IPS-20b (cell line): Measurements from ENCODE around the gene PGBD5.
A peak's percentile ranks its signal among the peaks of the same experiment; 100 is the strongest.

ENCODE experiments used
- H3K27ac ChIP-seq: one replicate; pipeline ENCODE4 v1.5.1; 2013; ENCODE audit warnings: low read length
- H3K27me3 ChIP-seq: 2 replicates; pipeline ENCODE4 v1.6.1; 2013; ENCODE audit warnings: mild to moderate bottlenecking, low read length, inconsistent platforms; ENCODE audit not compliant: insufficient read depth
- H3K36me3 ChIP-seq: 2 replicates; pipeline ENCODE4 v1.6.1; 2013; ENCODE audit warnings: low read depth, mild to moderate bottlenecking, inconsistent platforms, low read length, moderate library complexity; ENCODE audit not compliant: insufficient read depth
- H3K4me1 ChIP-seq: 2 replicates; pipeline ENCODE4 v1.6.1; 2013; ENCODE audit warnings: mild to moderate bottlenecking, control low read depth, inconsistent platforms, low read length, moderate library complexity; ENCODE audit not compliant: insufficient read depth
- H3K4me3 ChIP-seq: 2 replicates; pipeline ENCODE4 v1.5.1; 2013; ENCODE audit warnings: mild to moderate bottlenecking, low read length, inconsistent platforms
- H3K9ac ChIP-seq: 2 replicates; pipeline ENCODE4 v1.6.1; 2013; ENCODE audit warnings: low read depth, mild to moderate bottlenecking, inconsistent platforms, low read length, moderate library complexity
- H3K9me3 ChIP-seq: 2 replicates; pipeline ENCODE4 v1.6.1; 2013; ENCODE audit warnings: mild to moderate bottlenecking, low read depth, low read length, inconsistent platforms; ENCODE audit not compliant: insufficient read depth

PGBD5 gene

GRCh38 chr1:230453377-230453776 is 27.2 kb upstream of the PGBD5 start:
- Histone ChIP-seq H3K9me3 (no peaks in the 10 kb centered on the region), H3K27me3 (no peaks in the 10 kb centered on the region), H3K36me3 (no peaks in the 10 kb centered on the region), H3K9ac (no peak overlapping the region), H3K4me3 (no peak overlapping the region), H3K4me1 (0 out of 2 replicates have a peak, but pooled peaks cover under 1% of the 10 kb centered on the region), H3K27ac (no peak overlapping the region)

- H3K4me3 ChIP-seq = no peak overlapping the region
- no peak overlapping the region for H3K9ac ChIP-seq
- no peak overlapping the region for H3K27ac ChIP-seq
- H3K9me3 ChIP-seq = peaks cover 7% of the 10 kb centered on the region; the same call in 1 of the 2 replicates
- H3K36me3 ChIP-seq = no peaks in the 10 kb centered on the region
- H3K27me3 ChIP-seq = no peaks in the 10 kb centered on the region
- H3K4me1 ChIP-seq = peaks cover 3% of the 10 kb centered on the region; the same call in 1 of the 2 replicates
These were observed 15.3 kb upstream of the PGBD5 start for GRCh38 chr1:230441183-230442029.

GRCh38 chr1:230435108-230435507 is 9.0 kb upstream of the PGBD5 start:
- Histone ChIP-seq H3K9ac (no peak overlapping the region), H3K36me3 (no peaks in the 10 kb centered on the region), H3K27me3 (no peaks in the 10 kb centered on the region), H3K27ac (no peak overlapping the region), H3K4me1 (0 out of 2 replicates have a peak, but pooled peaks cover 8% of the 10 kb centered on the region), H3K4me3 (no peak overlapping the region), H3K9me3 (peaks cover 7% of the 10 kb centered on the region; the same call in 1 of the 2 replicates)

DNA sequence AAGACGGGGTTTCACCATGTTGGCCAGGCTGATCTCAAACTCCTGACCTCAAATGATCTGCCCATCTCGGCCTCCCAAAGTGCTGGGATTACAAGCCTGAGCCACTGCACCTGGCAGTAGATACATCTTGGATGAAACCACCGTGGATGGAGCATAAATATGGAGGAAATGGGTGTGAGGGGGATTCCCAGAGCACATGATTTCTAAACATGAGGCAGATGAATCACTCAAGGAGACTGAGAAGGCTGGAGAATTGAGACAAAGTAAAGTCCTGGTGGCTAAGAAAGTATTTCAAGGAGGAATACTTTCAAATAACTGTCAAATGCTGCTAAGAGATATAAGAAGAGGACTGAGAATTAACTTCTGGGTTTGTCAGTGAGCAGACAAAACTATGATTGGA is 5.4 kb upstream of the PGBD5 start:
- no peak overlapping the region for H3K27ac ChIP-seq
- H3K36me3 ChIP-seq = no peaks in the 10 kb centered on the region
- peaks cover 5% of the 10 kb centered on the region; the same call in 1 of the 2 replicates for H3K27me3 ChIP-seq
- H3K9ac ChIP-seq = no peak overlapping the region
- H3K4me1 ChIP-seq = peaks cover 31% of the 10 kb centered on the region
- H3K4me3 ChIP-seq = no peak overlapping the region
- no peaks in the 10 kb centered on the region for H3K9me3 ChIP-seq

- peaks cover 5% of the 10 kb centered on the region; the same call in 1 of the 2 replicates for H3K27me3 ChIP-seq
- no peaks in the 10 kb centered on the region for H3K36me3 ChIP-seq
- peaks cover 31% of the 10 kb centered on the region for H3K4me1 ChIP-seq
- no peaks in the 10 kb centered on the region for H3K9me3 ChIP-seq
- no peak overlapping the region for H3K27ac ChIP-seq
- no peak overlapping the region for H3K4me3 ChIP-seq
- H3K9ac ChIP-seq = no peak overlapping the region
These were observed 4.4 kb upstream of the PGBD5 start for GRCh38 chr1:230430499-230430898.

DNA sequence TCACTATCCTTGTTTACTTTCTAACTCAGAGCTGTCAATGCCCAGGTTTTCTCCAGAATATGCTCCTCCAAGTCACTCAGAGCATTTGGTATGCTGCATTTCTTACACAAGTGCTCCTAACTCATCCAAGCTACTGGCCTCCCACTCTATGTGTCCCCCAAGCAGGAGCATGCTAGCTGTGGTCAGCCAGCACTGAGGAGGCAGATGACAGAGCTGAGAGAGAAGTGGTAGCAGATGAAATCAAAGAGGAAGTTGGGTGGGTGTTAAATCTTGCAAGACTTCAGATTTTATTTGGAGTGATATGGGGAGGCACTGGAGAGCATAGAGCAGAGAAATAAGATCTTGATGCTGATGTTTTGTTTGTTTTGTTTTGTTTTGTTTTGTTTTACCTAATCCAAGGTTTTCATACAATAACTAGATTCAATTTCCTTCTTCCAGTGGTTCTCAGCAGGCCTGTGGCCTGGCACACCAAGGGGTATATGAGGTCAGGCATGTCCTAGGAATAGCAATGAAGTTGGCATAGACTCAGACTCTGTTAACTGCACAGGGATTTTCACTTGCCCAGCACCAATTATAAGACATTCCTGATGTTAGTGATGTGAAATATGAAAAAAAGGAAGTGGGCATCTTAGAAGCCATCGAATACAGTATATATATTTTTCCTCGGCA is 3.1 kb upstream of the PGBD5 start:
- H3K9me3 ChIP-seq = no peaks in the 10 kb centered on the region
- no peaks in the 10 kb centered on the region for H3K36me3 ChIP-seq
- H3K4me1 ChIP-seq = peaks cover 27% of the 10 kb centered on the region
- H3K4me3 ChIP-seq = no peak overlapping the region
- H3K27me3 ChIP-seq = peaks cover 17% of the 10 kb centered on the region
- H3K27ac ChIP-seq = no peak overlapping the region
- H3K9ac ChIP-seq = peak overlapping the region; percentile 31; the same call in 1 of the 2 replicates

GRCh38 chr1:230427981-230428380 is 1.8 kb upstream of the PGBD5 start:
- H3K9me3 ChIP-seq = no peaks in the 10 kb centered on the region
- H3K4me1 ChIP-seq = peaks cover 39% of the 10 kb centered on the region
- peak overlapping the region; percentile 88 for H3K27ac ChIP-seq
- H3K27me3 ChIP-seq = peaks cover 30% of the 10 kb centered on the region
- H3K4me3 ChIP-seq = peak overlapping the region; percentile 74; the same call in 1 of the 2 replicates
- no peaks in the 10 kb centered on the region for H3K36me3 ChIP-seq
- H3K9ac ChIP-seq = peak overlapping the region; percentile 60; the same call in 1 of the 2 replicates

DNA sequence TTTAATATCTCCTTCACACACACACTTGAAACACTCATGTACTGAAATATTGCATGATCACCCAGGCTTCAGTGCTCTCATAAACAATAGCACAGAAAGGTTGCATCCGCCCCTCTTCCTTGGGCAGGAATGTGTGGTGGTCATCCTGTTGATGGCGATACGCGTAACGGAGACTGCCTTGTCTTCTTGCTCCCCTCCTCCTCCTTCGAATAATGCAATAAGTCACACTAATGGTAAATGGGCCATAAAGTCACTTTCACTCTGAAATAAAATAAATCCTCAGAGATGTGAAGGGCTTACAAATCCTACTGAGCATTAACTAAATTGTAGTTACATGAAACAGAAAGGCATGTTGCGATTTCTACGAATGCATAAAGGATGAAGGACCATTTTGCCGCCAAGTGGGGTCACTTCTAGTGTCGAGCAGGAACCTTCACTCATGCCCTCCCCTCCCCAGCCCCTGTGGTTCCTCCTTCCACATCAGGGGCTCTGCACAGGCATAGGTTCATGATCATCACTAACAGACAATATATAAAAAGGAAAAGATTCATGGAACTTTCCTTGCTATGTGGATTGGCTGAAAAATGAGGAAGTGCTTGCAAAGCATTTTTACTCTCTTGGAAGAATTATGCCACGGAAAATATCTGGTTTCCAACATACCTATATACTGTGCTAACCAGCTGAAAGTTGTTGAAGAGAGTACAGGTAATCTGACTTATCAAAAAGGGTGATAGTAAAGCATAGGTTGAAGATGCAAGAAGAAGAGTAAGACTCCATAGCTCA is 1.2 kb upstream of the PGBD5 start:
- Histone ChIP-seq H3K36me3 (no peaks in the 10 kb centered on the region), H3K4me3 (peak overlapping the region; percentile 74), H3K9ac (peak overlapping the region; percentile 60; the same call in 1 of the 2 replicates)

DNA sequence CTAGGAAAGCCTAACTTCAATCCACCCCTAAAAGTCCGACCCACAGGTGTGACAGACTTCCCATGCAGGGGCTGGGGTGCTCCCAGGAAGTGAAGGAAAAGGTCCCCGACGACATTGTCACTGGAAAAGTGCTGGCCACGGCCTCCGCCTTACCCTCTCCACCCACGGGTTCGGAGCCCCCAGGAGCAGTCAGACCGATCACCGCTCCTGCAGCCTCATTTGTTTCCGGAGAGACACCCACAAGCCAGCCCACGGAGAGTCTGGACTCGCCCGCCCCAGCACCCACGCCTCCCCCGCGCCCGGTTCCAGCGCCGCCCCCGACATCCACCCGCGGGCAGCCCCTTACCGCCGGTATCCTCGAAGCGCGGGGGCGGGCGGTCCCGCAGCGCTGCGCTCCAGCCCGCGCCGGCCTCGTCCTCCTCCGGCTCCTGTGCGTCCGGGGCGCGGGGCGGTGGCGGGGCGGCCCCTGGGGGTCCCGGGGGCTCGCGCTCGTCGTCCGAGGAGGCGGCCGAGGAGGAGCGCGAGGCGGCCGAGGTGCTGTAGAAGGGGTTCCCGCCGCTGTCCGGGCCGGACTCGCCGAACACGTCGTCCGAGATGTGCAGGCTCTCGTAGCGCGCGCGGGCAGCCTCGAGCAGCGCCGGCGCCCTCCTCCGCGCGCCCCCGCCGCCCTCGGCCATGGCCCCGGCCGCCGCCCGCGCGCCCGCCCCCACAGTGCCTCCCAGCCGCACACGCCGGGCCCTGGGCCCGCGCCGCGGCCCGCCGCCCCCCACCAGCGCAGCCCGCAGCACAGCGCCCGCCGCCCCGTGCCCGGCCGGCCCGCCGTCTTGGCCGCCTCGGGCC is 660 bp downstream of the PGBD5 start:
- peak overlapping the region; percentile 79 for H3K4me3 ChIP-seq
- H3K9me3 ChIP-seq = no peaks in the 10 kb centered on the region
- no peaks in the 10 kb centered on the region for H3K36me3 ChIP-seq
- peaks cover 44% of the 10 kb centered on the region for H3K27me3 ChIP-seq
- H3K4me1 ChIP-seq = peaks cover 54% of the 10 kb centered on the region
- no peak overlapping the region for H3K27ac ChIP-seq
- H3K9ac ChIP-seq = peak overlapping the region; percentile 23; the same call in 1 of the 2 replicates

More for the DNA sequence above, 1.2 kb upstream of the PGBD5 start:
- no peaks in the 10 kb centered on the region for H3K9me3 ChIP-seq
- H3K27ac ChIP-seq = peak overlapping the region; percentile 88
- H3K27me3 ChIP-seq = peaks cover 37% of the 10 kb centered on the region
- peaks cover 46% of the 10 kb centered on the region for H3K4me1 ChIP-seq

DNA sequence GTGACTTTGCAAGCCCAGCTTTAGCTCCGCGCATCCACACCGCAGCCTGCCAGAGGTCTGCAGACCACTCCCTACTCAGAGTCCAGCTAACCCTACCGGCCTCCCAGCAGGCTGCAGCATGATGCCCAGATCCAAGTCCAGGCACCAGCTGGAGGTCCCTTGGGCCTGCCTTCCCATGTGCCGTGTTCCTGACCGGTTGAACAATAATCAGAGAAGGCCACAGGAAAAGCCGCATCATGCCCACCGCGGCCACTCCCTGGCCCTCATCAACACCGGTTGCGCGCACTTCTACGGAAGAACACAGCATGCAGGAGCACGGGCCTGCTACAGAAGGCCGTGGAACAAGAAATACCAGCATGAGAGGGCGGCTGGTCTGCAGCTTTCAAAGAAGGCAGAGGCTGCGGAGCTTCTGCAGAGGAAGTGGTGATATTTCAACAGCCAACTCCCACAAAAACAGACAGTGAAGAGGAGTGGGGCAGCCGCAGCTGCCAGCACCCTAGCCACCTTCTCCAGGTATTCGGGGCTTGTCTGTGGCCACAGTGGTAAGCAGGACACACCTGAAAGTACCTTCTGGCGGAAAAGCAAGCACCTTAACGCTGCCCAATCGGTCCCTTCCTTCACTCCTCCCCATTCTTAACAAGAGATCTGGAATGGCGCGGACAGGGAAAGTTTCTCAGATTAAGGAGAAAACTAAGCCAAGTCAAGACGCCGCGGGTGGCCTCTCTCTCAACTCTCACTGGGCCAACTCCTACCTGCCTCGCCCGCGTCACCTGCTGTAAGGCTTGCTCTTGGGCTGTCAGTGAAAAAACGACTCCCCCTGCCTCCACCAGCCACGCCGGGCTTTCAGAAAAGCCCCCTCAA is 1.5 kb downstream of the PGBD5 start:
- H3K36me3 ChIP-seq = no peaks in the 10 kb centered on the region
- peak overlapping the region; percentile 23; the same call in 1 of the 2 replicates for H3K9ac ChIP-seq
- H3K27me3 ChIP-seq = peaks cover 44% of the 10 kb centered on the region
- H3K9me3 ChIP-seq = no peaks in the 10 kb centered on the region
- H3K4me3 ChIP-seq = peak overlapping the region; percentile 79
- H3K27ac ChIP-seq = no peak overlapping the region
- H3K4me1 ChIP-seq = peaks cover 53% of the 10 kb centered on the region
